HCT116 (cell line): ENCODE measurements around the gene ASB1. TPM values are rescaled to one million over a fixed set of nuclear protein-coding genes. Genes with fewer than 3 reads are reported as not detected.

Experiments
- ATAC-seq: fragments of 200-7000 bp; cut with Tn5 transposase; 2 replicates; pipeline ENCODE4 v1.9.1; 2020; ENCODE audit warnings: mild to moderate bottlenecking, moderate library complexity
- BruUV-seq: library from RNA; stranded (reverse); fragments of 400-500 nt; replicated peaks from 2 replicates; lab custom pipeline; 2021; lab: Mats Ljungman, UMichigan
- CTCF ChIA-PET: fragments of 300-600 bp; sonication (Branson Sonifier 250); formaldehyde crosslinking; loops from one replicate; lab custom pipeline; 2021; ENCODE audit warnings: antibody characterized with exemption; lab: Charles Lee
- POLR2A ChIA-PET: fragments of 300-600, 350-600 bp; sonication (Branson Sonifier 250); formaldehyde crosslinking; loops from one replicate; lab custom pipeline; 2021; ENCODE audit warnings: antibody characterized with exemption; lab: Charles Lee
- RAD21 ChIA-PET, 2 experiments: fragments of 300-600 bp; sonication (Branson Sonifier 250); formaldehyde crosslinking; loops; one replicate each; lab custom pipeline; 2023; ENCODE audit warnings: low total read pairs in 2 of 2; ENCODE audit not compliant: uncharacterized antibody in 2 of 2, unreplicated experiment in 2 of 2, low non-redundant PET in 1 of 2; lab: Charles Lee
- DNase-seq: peaks from one replicate; pipeline ENCODE4 v3.0.0-alpha.2; 2010; ENCODE audit warnings: low read depth, low spot score
- H2AFZ ChIP-seq: fragments of 200-600 bp; shearing (Covaris generic), sonication (generic); 2 replicates; pipeline ENCODE4 v1.6.1; 2017; ENCODE audit warnings: low read depth, mixed run types, mixed read lengths, antibody characterized with exemption, low read length; ENCODE audit not compliant: poor library complexity, severe bottlenecking
- H3K27ac ChIP-seq: 2 replicates; pipeline ENCODE4 v1.5.1; 2012; ENCODE audit warnings: low read depth, low read length
- H3K27me3 ChIP-seq: fragments of 200-600 bp; sonication (generic); 2 replicates; pipeline ENCODE4 v1.6.1; 2016; ENCODE audit warnings: mixed run types, low read length, mixed read lengths; ENCODE audit not compliant: insufficient read depth
- H3K36me3 ChIP-seq, 2 experiments: fragments of 200-500 bp in 1 of 2; fragments of 200-600 bp in 1 of 2; sonication (Bioruptor generic) in 1 of 2; sonication (generic) in 1 of 2; 2 replicates each; pipeline versions ENCODE4 v1.5.1 to v1.6.1; 2014 to 2016; ENCODE audit warnings: low read length in 2 of 2, inconsistent platforms in 1 of 2, mixed read lengths in 1 of 2, mixed run types in 1 of 2; ENCODE audit not compliant: insufficient read depth in 2 of 2, control insufficient read depth in 1 of 2
- H3K4me1 ChIP-seq, 2 experiments: fragments of 200-600 bp in 1 of 2; sonication (generic) in 1 of 2; 2 replicates each; pipeline versions ENCODE4 v1.5.1 to v1.6.1; 2012 to 2017; ENCODE audit warnings: low read length in 2 of 2, inconsistent platforms in 1 of 2, mild to moderate bottlenecking in 1 of 2, mixed read lengths in 1 of 2, mixed run types in 1 of 2, moderate library complexity in 1 of 2; ENCODE audit not compliant: insufficient read depth in 2 of 2, control insufficient read depth in 1 of 2
- H3K4me2 ChIP-seq: fragments of 200-600 bp; sonication (generic); 2 replicates; pipeline ENCODE4 v1.6.1; 2017; ENCODE audit warnings: mixed run types, low read length, mixed read lengths
- H3K4me3 ChIP-seq, 2 experiments: fragments of 200-600 bp in 1 of 2; sonication (generic) in 1 of 2; replicated peaks in 1 of 2; 2 replicates each; pipeline ENCODE4 v1.5.1; 2011 to 2016; ENCODE audit warnings: low read length in 2 of 2, control low read depth in 1 of 2, low read depth in 1 of 2, mild to moderate bottlenecking in 1 of 2, mixed read lengths in 1 of 2, mixed run types in 1 of 2
- H3K79me2 ChIP-seq: fragments of 200-600 bp; sonication (generic); 2 replicates; pipeline ENCODE4 v1.6.1; 2017; ENCODE audit warnings: mild to moderate bottlenecking, mixed run types, low read length, moderate library complexity, mixed read lengths; ENCODE audit not compliant: insufficient read depth
- H3K9ac ChIP-seq: fragments of 200-600 bp; sonication (generic); 2 replicates; pipeline ENCODE4 v1.6.1; 2016; ENCODE audit warnings: low read length, mixed read lengths
- H3K9me2 ChIP-seq: fragments of 200-600 bp; sonication (generic), shearing (Covaris generic); 2 replicates; pipeline ENCODE4 v1.6.1; 2017; ENCODE audit warnings: mixed run types, mild to moderate bottlenecking, moderate library complexity; ENCODE audit not compliant: insufficient read depth
- H3K9me3 ChIP-seq, 2 experiments: fragments of 200-500 bp in 1 of 2; fragments of 200-600 bp in 1 of 2; sonication (Bioruptor generic) in 1 of 2; sonication (generic) in 1 of 2; 2 replicates each; pipeline ENCODE4 v1.6.1; 2014 to 2017; ENCODE audit warnings: low read length in 2 of 2, mixed read lengths in 2 of 2, inconsistent platforms in 1 of 2, low read depth in 1 of 2, mild to moderate bottlenecking in 1 of 2, mixed run types in 1 of 2, moderate library complexity in 1 of 2; ENCODE audit not compliant: control insufficient read depth in 1 of 2, insufficient read depth in 1 of 2
- H4K20me1 ChIP-seq: fragments of 200-600 bp; sonication (generic), shearing (Covaris generic); 2 replicates; pipeline ENCODE4 v1.6.1; 2017; ENCODE audit warnings: mixed run types, mild to moderate bottlenecking, moderate library complexity; ENCODE audit not compliant: insufficient read depth
- CBX3 ChIP-seq: IDR thresholded peaks from 2 replicates; pipeline ENCODE4 v1.6.1; 2012; ENCODE audit warnings: low read depth
- CEBPB ChIP-seq: IDR thresholded peaks from 2 replicates; pipeline ENCODE4 v1.6.1; 2012; ENCODE audit warnings: low read depth
- ELF1 ChIP-seq: IDR thresholded peaks from 2 replicates; pipeline ENCODE4 v1.6.1; 2012; ENCODE audit warnings: low read depth, borderline replicate concordance
- SP1 ChIP-seq: IDR thresholded peaks from 2 replicates; pipeline ENCODE4 v1.6.1; 2012; ENCODE audit warnings: low read depth
- SRF ChIP-seq: IDR thresholded peaks from 2 replicates; pipeline ENCODE4 v1.6.1; 2012; ENCODE audit warnings: low read depth
- YY1 ChIP-seq: IDR thresholded peaks from 2 replicates; pipeline ENCODE4 v1.6.1; 2011; ENCODE audit warnings: low read length, low read depth, moderate library complexity, mild to moderate bottlenecking; ENCODE audit not compliant: insufficient replicate concordance; ENCODE audit errors: extremely low read depth
- ZBTB33 ChIP-seq: IDR thresholded peaks from 2 replicates; pipeline ENCODE4 v1.6.1; 2011; ENCODE audit warnings: mild to moderate bottlenecking, low read length, moderate library complexity; ENCODE audit not compliant: insufficient replicate concordance; ENCODE audit errors: extremely low read depth
- intact Hi-C: fragments of 100-400 bp; cut with micrococcal nuclease; formaldehyde crosslinking; loops from 2 replicates; pipeline ENCODE4 v1.10.0; 2022
- total RNA-seq: library from RNA; stranded (reverse); gene quantifications from one replicate; pipeline ENCODE4 v1.2.1, GENCODE V29; 2021; ENCODE audit not compliant: unreplicated experiment
- TF ChIP-seq, protein P1 (sequence below): IDR thresholded peaks from 2 replicates; pipeline ENCODE4 v1.6.1; 2012; ENCODE audit warnings: low read depth

ASB1 gene
- total RNA-seq, 1 experiment from 2014 or later: 43.1 TPM

- H3K27me3 ChIP-seq: no peaks in the 10 kb centered on the region
- ATAC-seq: no peak
- no peak overlapping the region for H3K27ac ChIP-seq
- no peak overlapping the region for H3K4me2 ChIP-seq
- H4K20me1 ChIP-seq: no peaks in the 10 kb centered on the region
- no peaks in the 10 kb centered on the region for H3K36me3 ChIP-seq
- no peak for DNase-seq
- H3K4me1 ChIP-seq: no peaks in the 10 kb centered on the region
- no peak overlapping the region for H3K4me3 ChIP-seq
- CTCF ChIA-PET: no interaction called here
- RAD21 ChIA-PET: no interaction called here
- H3K79me2 ChIP-seq: no peaks in the 10 kb centered on the region
- no peaks in the 10 kb centered on the region for H3K9me2 ChIP-seq
- TF ChIP-seq YY1 (no peak), ELF1 (no peak), SP1 (no peak), CEBPB (no peak), SRF (no peak), CBX3 (no peak), ZBTB33 (no peak)
- TF ChIP-seq, protein P1, sequence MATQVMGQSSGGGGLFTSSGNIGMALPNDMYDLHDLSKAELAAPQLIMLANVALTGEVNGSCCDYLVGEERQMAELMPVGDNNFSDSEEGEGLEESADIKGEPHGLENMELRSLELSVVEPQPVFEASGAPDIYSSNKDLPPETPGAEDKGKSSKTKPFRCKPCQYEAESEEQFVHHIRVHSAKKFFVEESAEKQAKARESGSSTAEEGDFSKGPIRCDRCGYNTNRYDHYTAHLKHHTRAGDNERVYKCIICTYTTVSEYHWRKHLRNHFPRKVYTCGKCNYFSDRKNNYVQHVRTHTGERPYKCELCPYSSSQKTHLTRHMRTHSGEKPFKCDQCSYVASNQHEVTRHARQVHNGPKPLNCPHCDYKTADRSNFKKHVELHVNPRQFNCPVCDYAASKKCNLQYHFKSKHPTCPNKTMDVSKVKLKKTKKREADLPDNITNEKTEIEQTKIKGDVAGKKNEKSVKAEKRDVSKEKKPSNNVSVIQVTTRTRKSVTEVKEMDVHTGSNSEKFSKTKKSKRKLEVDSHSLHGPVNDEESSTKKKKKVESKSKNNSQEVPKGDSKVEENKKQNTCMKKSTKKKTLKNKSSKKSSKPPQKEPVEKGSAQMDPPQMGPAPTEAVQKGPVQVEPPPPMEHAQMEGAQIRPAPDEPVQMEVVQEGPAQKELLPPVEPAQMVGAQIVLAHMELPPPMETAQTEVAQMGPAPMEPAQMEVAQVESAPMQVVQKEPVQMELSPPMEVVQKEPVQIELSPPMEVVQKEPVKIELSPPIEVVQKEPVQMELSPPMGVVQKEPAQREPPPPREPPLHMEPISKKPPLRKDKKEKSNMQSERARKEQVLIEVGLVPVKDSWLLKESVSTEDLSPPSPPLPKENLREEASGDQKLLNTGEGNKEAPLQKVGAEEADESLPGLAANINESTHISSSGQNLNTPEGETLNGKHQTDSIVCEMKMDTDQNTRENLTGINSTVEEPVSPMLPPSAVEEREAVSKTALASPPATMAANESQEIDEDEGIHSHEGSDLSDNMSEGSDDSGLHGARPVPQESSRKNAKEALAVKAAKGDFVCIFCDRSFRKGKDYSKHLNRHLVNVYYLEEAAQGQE: no peak
- POLR2A ChIA-PET: no interaction called here
- intact Hi-C loops: no loop called here
- H3K9me3 ChIP-seq: peaks cover 0 to 12% of the 10 kb centered on the region in 2 experiments; a peak in 1 of 4 replicates
- H3K9ac ChIP-seq: no peak overlapping the region
- BruUV-seq: no TSS peak
- H2AFZ ChIP-seq: no peak overlapping the region
Observed at GRCh38 chr2:238487652-238488346, 61.1 kb downstream of the ASB1 start.
